NOMO-1 treated with DMSO at 0.1 percent for 48 hours (cell line): ENCODE measurements around the gene SAMD8.
A peak's percentile ranks its signal among the peaks of the same experiment; 100 is the strongest.
"Not testable (repeated sequence)": the region's sequence is repeated elsewhere in the genome, so short reads cannot be mapped to it uniquely, and the experiment has no call there.

Experiments
- DNase-seq: peaks from one replicate; lab custom pipeline; 2025; ENCODE audit not compliant: unreplicated experiment; lab: John Stamatoyannopoulos, UW

Gene SAMD8

GRCh38 chr10:75191821-75192568, 80.5 kb downstream of the SAMD8 start:
- DNase-seq, result peak; percentile 71

- DNase-seq, result not testable (repeated sequence)
These were observed 83.2 kb downstream of the SAMD8 start for GRCh38 chr10:75194625-75195024.

GRCh38 chr10:75195035-75195763, 83.7 kb downstream of the SAMD8 start:
- no peak for DNase-seq

GRCh38 chr10:75197066-75197465, 85.6 kb downstream of the SAMD8 start:
- DNase-seq, result no peak

DNA sequence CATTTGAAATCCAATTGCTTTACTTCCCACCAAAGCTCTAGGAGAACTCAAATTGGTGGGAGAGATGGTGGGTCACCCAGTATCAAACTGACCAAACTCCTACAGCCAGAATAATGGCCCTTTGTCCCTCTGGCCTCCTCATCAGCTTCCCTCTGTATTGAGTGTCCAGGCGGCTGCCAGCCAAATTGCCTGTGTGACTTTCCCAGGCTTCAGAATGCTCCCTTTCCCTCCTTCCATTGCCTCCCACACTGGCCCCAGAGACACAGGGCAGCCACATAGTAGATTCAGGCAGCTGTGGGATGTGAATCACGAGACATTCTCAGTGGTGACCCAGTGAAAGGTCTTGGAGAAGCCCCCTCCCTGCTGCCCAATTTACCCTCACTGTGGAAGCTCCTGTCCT, 86.5 kb downstream of the SAMD8 start:
- no peak for DNase-seq

DNA sequence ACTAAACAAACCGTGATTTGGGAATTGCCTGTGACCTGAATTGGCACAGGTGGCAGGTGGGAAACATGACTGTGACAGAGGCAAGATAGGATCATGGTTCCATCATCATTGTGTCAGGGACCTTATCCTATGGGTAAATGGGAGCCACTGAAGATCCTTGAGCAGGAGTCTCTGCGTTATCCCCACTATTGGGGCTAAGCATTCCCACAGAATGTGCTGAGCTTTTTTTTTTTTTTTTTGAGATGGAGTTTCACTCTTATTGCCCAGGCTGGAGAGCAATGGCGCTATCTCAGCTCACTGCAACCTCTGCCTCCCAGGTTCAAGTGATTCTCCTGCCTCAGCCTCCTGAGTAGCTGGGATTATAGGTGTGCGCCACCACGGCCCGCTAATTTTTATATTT, 88.5 kb downstream of the SAMD8 start:
- not testable (repeated sequence) for DNase-seq

GRCh38 chr10:75201793-75202307, 90.4 kb downstream of the SAMD8 start:
- DNase-seq, result no peak

DNA sequence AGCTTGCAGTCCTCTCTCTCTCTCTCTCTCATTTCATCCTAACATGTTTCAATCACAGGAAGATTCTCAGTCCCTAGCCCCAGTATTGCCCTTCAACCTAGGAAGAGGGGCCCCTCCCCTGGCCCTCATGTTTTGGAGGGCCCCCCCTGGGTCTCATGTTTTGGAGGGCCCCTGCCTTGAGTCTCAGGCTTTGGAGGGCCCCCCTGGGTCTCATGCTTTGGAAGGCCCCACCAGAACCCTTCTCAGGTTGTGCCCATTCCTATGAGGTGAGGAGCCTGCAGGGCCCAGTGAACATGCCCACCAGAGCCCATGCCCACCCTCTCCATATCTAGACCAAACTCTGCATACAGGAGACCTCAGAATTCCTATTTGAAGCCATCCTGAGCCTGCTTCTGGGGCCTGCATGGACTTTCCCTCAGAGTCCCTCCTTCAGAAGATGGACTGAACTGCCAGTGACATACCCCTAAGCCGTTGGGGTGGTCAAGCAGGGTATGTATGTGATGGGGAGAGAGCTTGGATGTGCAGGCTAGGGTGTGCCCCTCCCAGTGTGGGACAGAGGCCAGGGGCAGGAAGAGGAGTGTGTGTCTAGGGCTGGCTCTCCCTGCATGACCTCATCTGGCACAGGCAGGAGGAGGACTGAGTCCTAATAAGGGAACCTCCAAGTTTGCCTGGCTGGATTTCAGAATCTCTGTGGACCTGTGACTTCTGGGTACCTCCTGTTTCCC, 91.0 kb downstream of the SAMD8 start:
- no peak for DNase-seq

DNA sequence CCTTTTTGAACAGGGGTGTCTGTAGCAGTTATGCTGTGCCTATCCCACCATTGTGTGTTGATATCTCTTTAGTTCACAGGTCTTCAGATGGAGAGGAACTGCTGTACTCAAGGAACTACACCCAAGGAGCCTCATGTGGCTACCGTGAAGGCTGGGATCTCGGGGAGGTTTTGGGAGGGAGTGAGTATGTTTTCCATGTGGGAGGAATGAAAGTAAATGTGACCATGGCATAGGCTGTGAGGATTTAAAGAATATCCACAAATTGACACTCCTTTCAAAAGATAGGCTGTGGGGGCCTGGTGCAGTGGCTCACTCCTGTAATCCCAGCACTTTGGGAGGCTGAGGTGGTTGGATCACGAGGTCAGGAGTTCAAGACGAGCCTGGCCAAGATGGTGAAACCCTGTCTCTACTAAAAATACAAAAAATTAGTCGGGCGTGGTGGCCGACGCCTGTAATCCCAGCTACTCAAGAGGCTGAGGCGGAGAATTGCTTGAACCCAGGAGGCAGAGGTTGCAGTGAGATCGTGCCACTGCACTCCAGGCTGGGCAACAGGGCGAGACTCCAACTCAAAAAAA, 91.7 kb downstream of the SAMD8 start:
- DNase-seq, result not testable (repeated sequence)

DNA sequence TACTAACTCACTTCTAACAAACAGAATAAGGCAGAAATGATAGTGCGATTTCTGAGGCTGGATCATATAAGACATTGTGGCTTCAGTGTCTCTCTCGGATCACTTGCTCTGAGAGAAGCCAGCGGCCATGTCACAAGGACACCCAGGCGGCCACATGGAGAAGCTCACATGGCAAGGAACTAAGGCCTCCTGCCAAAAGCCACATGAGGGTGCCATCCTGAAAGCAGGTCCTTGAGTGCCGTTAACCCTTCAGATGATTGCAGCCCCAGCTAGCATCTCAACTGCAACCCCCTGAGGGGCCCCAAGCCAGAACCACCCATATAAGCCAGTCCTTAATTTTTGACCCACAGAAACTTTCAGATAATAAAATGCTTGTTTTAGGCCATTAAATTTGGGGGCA, 92.3 kb downstream of the SAMD8 start:
- DNase-seq, result no peak

DNA sequence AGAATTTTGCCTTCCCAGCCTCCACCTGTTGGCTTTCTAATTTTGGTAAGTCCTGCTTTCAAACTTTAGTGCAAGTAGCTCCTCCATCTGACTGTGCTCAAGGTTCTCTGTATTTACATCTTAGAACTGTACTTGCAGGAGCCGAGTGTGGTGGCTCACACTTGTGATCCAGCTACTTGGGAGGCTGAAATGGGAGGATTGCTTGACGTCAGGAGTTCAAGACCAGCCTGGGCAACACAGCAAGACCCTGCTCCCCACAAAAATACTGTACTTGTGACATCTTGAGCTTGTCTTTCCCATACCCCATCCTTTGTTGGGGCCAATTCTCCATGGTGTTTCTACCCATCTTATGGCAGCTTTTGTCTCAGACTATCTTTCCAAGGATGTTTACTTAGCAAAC, 94.5 kb downstream of the SAMD8 start:
- DNase-seq, result no peak

GRCh38 chr10:75206638-75207037, 95.2 kb downstream of the SAMD8 start:
- DNase-seq, result not testable (repeated sequence)

- no peak for DNase-seq
These were observed 95.8 kb downstream of the SAMD8 start for GRCh38 chr10:75207079-75207856.

- no peak for DNase-seq
These were observed 96.3 kb downstream of the SAMD8 start for GRCh38 chr10:75207857-75208144.

GRCh38 chr10:75208181-75208580, 96.7 kb downstream of the SAMD8 start:
- no peak for DNase-seq

DNA sequence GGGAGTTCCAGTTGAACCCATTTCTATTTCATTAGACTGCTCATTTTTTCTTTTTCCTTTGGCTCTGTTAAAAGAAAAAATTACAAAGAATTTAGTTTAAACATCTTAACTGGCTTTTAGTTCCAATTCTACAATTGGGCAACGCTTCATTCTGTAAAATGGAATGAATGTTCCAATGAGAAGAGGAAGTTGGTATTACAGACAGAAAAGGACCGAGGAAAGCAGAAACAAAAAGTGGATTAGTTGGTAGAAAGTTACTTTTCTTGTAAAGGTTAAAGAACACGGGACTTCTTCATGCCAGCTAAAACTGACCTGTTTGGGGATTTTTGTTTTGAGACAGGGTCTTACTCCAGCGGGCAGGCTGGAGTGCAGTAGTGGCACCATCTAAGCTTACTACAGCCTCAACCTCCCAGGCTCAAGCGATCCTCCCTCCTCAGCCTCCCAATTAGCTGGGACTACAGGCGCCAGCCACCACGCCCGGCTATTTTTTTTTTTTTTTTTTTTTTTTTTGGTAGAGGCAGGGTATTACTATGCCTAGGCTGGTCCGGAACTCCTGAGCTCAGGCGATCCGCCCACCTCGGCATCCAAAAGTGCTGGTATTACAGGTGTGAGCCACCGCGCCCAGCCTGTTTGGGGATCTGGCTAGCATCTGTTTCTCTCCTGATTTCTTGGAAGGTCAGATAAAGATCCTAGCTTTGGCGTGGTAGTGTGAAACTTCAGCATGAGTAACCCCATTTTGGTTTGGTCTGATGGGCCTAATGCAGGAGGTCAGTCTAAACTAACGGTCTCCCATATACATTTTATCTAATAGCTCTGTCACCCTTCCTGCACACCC, 97.8 kb downstream of the SAMD8 start:
- peak; percentile 40 for DNase-seq

GRCh38 chr10:75209921-75210281, 98.4 kb downstream of the SAMD8 start:
- DNase-seq, result peak; percentile 61

GRCh38 chr10:75210282-75211006, 99.0 kb downstream of the SAMD8 start, which contains the start of gene VDAC2:
TSS of gene VDAC2 (plus strand) at chr10:75210796. CDS start at chr10:75211159, 363 bp downstream.
- peak; percentile 85 for DNase-seq
